GM04503 (cell line): ENCODE measurements around the gene TMEM235.
"Not testable (repeated sequence)": the region's sequence is repeated elsewhere in the genome, so short reads cannot be mapped to it uniquely, and the experiment has no call there.

ENCODE experiments used
- DNase-seq: peaks from one replicate; pipeline ENCODE4 v3.0.0-alpha.2; 2012; ENCODE audit warnings: low read depth

Gene TMEM235

GRCh38 chr17:78238823-78239488 lies 7.5 kb downstream of the TMEM235 start:
- no peak for DNase-seq

DNA sequence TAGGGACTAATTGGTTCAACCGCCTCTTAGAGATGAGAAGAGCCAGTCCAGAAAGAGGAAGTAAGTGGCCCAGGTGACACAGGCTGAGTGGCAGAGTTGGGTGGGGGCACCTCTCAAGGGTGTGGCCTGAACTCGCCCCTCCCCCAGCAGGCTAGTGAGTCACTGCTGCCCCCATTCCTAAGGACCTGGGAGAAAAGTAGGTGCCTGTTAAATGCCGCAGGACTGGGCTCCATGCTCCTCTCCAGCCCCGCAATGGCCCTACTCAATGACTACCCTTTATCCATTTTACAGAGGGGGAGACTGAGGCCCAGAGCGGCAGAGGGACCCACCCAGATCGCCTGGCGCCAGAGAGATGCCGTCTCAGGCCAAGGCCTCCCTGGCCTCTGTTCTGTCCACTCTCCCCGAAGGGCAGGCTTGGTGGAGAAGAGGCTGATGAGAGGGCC lies 8.1 kb downstream of the TMEM235 start:
- DNase-seq, result no peak

- DNase-seq, result no peak
Measured at GRCh38 chr17:78240012-78240655, 8.7 kb downstream of the TMEM235 start.

GRCh38 chr17:78240839-78241238 lies 9.4 kb downstream of the TMEM235 start:
- no peak for DNase-seq

GRCh38 chr17:78241277-78242023 lies 10.0 kb downstream of the TMEM235 start:
- DNase-seq, result peak; percentile 9

DNA sequence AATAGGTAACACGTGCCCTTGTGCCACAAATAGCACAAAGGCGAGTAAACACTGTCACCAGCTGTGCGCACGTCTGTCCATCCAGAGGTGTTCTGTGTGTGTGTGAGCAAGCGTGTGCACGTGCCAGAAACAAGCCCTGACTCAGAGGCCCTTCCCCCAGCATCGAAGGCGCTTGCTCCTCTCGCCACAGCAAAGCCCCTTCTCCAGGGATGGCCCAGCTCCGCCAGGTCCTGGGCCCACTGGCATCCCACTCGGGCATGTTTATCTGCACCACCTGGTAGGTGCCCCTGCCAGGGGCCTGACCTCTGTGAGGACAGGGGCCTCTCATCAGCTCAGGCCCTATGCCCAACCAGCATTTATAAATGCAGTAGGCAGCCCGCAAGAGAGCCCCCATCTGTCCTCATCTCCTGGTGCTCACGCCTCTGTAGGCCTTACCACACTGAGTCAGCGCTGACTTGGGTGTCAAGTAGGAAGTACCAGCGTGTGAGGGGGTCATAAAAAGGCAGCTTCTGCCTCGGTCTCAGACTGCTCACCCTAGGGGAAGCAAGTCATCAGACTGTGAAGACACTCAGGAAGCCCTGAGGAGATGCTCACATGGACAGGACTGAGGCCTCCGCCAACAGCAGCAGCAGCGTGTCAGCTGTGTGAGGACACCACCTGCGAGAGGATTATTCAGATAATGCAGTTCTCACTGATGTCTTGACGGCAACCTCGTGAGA lies 10.8 kb downstream of the TMEM235 start:
- no peak for DNase-seq

- DNase-seq, result no peak
Measured at GRCh38 chr17:78247304-78247703, 15.9 kb downstream of the TMEM235 start.

DNA sequence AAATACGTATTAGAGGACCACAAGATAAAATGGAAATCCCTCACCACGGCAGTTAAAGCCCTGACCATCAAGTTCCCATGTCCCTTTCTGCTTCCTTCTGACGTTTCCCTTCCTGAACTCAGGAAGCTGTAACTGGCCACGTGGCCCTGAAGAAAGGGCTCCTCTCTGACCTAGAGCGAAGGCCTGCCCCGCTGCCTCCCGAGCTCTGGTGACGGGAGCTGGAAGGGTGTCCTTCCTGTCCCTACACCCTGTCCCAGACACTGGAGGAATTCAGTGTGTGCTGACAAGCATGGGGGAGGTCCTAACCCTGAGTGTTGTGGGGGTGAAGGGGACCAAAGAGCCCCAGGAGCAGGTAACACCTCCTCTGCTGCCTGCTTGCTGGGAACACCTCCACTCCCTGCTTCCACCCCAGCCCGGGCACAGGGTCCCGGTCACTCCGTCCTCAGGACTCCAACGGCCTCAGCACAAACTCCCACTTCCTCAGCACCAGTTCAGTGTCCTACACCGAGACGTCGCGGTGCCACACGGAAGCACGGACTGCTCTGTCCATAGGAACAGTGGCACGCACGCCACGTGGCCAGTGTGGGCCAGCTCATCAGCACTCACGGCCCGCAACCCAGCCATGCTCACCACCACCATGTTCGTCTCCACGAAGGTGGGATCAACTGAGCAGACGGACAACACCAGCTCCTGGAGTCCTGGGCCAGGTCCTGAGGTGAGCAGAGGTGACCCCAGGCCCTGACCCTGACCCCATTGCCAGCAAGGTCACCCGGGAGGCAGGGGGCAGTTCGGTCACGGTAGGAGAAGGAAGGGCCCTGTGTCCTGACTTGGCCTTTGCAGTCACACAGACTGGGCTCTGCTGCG lies 16.9 kb downstream of the TMEM235 start:
- no peak for DNase-seq

GRCh38 chr17:78249074-78249817 lies 17.8 kb downstream of the TMEM235 start:
- DNase-seq, result no peak

DNA sequence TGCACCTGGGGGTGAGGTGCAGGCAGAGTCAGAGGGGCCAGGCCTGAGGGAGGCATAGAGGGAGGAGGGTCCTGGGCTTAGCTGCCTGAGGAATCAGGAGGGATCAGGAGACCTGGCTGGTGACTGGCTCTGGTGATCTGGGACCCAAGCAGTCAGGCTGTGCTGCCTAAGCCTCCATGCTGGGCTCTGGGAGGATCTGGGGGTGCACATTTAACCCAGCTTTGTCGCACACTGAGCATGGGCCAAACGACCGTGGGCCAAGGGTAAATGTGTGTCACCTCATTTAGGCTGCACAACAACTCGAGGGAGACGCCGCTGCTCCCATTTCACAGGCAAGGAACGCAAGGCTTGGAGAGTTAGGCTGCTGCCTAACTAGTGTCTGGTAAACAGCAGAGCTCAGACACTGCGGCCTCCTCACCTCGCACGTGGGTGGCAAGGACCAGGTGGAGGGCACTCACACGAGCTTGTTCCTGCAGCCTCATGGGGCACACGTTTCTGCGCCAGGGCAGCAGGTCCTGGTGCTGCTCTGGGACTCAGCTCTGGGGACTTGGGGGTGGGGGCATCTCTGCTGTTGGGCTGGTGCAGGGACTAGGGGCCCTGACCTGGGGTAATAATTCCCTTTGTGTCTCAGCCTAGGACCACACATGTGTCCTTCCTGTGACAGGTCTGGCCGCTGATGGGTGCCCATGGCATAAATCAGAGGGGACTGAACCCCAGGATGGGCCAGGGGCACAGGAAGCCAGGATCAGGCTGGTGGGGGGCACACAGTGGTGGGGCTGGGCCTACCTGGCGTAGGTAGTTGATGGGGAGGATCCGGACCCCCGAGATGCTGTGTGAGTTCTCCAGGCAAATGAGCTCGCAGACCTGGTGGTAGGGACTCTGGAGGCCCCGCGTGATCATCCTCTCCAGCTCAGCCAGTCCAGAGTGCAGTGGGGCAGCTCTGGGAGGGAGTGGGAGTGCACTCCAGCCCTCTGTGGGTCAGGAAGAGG lies 18.7 kb downstream of the TMEM235 start:
- no peak for DNase-seq

- DNase-seq, result peak; percentile 24
Measured at GRCh38 chr17:78250891-78251772, 19.7 kb downstream of the TMEM235 start.

DNA sequence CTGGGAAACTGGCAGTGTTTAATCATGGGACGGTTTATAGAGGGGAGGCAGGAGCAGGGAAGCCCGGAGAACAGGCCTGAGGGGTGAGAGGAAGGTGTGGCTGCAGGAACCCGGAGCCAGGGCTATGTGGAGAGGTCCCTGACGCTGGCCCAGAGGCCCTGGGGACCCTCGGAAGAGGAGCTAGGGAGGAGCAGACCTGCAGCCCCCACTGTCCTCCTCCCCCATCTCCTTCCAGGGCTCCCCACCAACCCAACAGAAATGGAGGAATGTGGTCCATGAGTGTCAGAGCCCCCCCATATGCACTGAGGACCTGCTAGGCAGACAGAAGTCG lies 20.3 kb downstream of the TMEM235 start:
- no peak for DNase-seq

DNA sequence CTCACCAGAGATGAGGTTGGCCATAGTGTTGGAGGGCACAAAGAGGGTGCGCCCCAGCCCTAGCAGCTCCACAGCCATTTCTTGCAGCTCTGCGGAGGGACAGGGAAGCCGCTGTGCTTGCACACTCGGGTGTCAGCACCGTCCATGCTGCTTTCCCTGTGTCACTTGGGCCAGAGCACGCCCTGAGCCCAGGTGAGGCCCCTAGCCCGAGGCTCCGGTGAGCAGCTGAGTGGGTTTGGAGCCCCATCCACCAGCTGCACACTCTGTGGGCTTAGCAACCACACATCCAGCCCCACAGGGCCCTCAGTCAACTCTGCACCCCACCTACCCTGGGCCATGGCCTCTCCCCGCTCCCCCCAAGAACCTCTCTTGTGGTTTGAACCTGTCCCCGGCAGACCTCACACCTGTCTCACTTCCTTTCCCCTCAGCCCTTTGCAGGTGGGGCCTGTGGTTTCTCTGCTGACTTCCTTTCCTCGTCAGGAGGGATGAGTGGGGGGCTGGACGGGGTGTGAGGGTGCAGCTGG lies 20.7 kb downstream of the TMEM235 start:
- DNase-seq, result no peak

DNA sequence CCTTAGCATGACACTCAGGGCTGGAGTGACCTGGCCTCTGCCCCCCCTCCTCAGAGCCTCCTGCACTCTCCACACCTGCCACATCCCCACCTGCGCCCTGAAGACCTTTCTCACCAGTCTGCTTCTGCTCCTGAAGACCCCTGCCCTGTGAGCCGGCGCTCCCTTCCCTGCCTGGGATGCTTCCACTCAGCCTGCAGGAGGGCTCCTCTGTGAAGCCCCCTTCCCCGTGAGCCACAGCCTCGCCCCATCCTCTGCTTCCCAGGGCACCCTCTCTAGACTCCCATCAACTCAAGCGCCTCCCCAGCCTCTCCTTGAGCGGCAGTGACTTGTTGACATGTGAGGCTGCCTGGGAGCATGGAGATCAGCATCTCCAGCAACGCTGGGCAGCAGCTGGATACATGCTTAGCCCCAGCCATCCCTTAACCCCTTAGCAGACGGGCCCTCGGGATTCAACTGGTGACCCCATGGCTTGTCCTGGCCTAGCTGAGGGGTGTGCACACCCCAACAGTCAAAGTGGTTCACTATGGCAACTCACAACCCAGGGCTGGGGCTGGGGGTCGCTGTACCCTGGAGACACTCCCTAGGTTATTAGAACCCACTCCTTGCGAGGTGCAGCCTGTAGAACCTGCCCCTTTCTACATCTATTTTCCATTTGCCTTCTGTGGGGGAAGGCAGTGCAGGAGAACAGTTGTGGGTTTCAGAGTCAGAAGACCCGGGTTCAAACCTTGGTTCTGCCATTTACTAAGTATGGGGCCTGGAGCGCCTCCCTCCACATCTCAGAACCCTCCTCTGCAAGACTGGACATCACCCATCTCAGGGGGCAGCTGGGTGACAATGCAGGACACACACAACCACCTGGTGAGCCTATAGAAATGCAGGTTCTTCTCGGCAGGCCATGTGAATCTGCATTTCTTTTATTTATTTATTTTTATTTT lies 21.5 kb downstream of the TMEM235 start:
- DNase-seq, result no peak

GRCh38 chr17:78253636-78253945 lies 22.2 kb downstream of the TMEM235 start:
- not testable (repeated sequence) for DNase-seq

- DNase-seq, result peak; percentile 13
Measured at GRCh38 chr17:78253946-78254672, 22.7 kb downstream of the TMEM235 start.
